Fibroblast of lung (primary cell): ENCODE results near the gene CLCN4.

ENCODE experiments used
- CTCF ChIP-seq, 2 donors: IDR thresholded peaks in 1 of 2; conservative IDR thresholded peaks in 1 of 2; 1 replicate in 1 of 2; 2 replicates in 1 of 2; pipeline ENCODE4 v1.5.1; 2011 to 2012; ENCODE audit warnings: low read length in 2 of 2, control low read depth in 1 of 2, inconsistent platforms in 1 of 2, low read depth in 1 of 2, mild to moderate bottlenecking in 1 of 2
- EZH2 ChIP-seq: IDR thresholded peaks from 2 replicates; pipeline ENCODE4 v1.5.1; 2012; ENCODE audit warnings: low read length, control low read depth, mild to moderate bottlenecking; ENCODE audit errors: missing control alignments

- no peak for TF ChIP-seq CTCF (conservative IDR thresholded peaks at IDR 0.05 in 1 of 2, IDR thresholded peaks at IDR 0.05 in 1 of 2; ENCODE audit: low read depth in 1 of 2, low read length in 2 of 2)
- TF ChIP-seq EZH2 = no peak
Observed at GRCh38 chrX:10121787-10122186, 35.0 kb upstream of the CLCN4 start.
